ENCODE results near the gene SCAPER. TPM values are rescaled to one million over a fixed set of nuclear protein-coding genes. Genes with fewer than 3 reads are reported as not detected.

The SCAPER gene
- total and polyA plus RNA-seq, 2 donors = 15.7 to 15.9 TPM

DNA sequence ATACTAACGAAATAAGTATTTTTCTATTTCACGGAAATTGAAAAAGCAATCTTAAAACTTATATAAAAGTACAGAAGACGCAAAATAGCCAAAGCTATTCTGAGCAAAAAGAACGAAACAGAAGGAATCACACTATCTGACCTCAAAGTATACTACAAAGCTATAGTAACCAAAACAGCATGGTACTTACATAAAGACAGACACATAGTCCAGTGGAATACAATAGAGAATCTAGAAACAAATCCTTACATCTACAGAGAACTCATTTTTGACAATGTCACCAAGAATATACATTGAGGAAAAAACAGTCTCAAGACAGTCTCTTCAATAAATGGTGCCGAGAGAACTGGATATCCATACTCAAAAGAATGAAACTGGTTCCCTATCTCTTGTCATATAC lies 322.6 kb downstream of the SCAPER start:
- no peaks in the 10 kb centered on the region for H3K36me3 ChIP-seq (ENCODE audit: control insufficient read depth in 2 of 2, insufficient read depth in 2 of 2, low read length in 1 of 2)
- no peaks in the 10 kb centered on the region for H3K4me1 ChIP-seq (ENCODE audit: control insufficient read depth in 2 of 2, insufficient read depth in 2 of 2, low read length in 2 of 2)
- no peak overlapping the region for H3K27ac ChIP-seq (ENCODE audit: low read depth in 1 of 2, low read length in 1 of 2)
- DNase-seq (ENCODE audit: low read depth in 6 of 9, low spot score in 9 of 9) = no peak
- H3K9me3 ChIP-seq (ENCODE audit: control insufficient read depth in 2 of 2, insufficient read depth in 1 of 2, low read length in 1 of 2) = peaks cover 0 to 6% of the 10 kb centered on the region in 2 donors
- WGBS = 86% methylated on average over 5 of the region's 5 CpGs
- no peaks in the 10 kb centered on the region for H3K27me3 ChIP-seq (ENCODE audit: control insufficient read depth in 2 of 2, insufficient read depth in 1 of 2, low read length in 1 of 2)
- no peak overlapping the region for H3K4me3 ChIP-seq (ENCODE audit: low read length in 2 of 2)

DNA sequence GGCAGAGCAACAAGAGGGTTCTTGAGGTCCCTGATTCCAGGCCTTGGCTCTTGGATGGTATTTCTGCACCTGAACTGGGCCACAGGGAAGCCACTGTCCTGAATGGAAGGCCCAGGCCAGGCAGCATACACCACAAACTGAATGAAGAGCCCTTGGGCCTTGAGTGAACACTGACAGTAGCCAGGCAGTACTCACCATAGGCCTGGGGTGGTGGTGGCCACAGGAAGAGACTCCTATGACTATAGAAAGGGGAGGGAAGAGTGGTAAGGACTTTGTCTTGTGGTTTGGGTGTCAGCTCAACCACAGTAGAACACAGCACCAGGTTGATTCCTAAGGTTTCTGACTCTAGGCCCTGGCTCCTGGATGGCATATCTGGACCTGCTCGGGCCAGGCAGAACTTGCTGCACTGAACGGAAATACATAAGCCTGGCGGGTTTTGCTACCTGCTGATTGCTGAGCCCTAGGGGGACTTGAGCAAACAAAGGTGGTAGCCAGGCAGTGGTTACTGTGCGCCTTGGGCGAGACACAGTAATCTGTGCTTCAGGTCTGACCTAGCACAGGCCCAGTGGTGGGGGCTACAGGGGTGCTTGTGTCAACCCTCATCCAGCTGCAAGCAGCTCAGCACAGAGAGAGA lies 327.1 kb downstream of the SCAPER start:
- no peak overlapping the region for H3K4me3 ChIP-seq (ENCODE audit: low read length in 2 of 2)
- whole genome bisulfite sequencing = over 99% methylated on average over 5 of the region's 5 CpGs
- peaks cover 0 to 4% of the 10 kb centered on the region in 2 donors for H3K9me3 ChIP-seq (ENCODE audit: control insufficient read depth in 2 of 2, insufficient read depth in 1 of 2, low read length in 1 of 2)
- H3K27me3 ChIP-seq (ENCODE audit: control insufficient read depth in 2 of 2, insufficient read depth in 1 of 2, low read length in 1 of 2) = no peaks in the 10 kb centered on the region
- no peaks in the 10 kb centered on the region for H3K4me1 ChIP-seq (ENCODE audit: control insufficient read depth in 2 of 2, insufficient read depth in 2 of 2, low read length in 2 of 2)
- H3K36me3 ChIP-seq (ENCODE audit: control insufficient read depth in 2 of 2, insufficient read depth in 2 of 2, low read length in 1 of 2) = no peaks in the 10 kb centered on the region
- DNase-seq (ENCODE audit: low read depth in 6 of 9, low spot score in 9 of 9) = no peak
- no peak overlapping the region for H3K27ac ChIP-seq (ENCODE audit: low read depth in 1 of 2, low read length in 1 of 2)

DNA sequence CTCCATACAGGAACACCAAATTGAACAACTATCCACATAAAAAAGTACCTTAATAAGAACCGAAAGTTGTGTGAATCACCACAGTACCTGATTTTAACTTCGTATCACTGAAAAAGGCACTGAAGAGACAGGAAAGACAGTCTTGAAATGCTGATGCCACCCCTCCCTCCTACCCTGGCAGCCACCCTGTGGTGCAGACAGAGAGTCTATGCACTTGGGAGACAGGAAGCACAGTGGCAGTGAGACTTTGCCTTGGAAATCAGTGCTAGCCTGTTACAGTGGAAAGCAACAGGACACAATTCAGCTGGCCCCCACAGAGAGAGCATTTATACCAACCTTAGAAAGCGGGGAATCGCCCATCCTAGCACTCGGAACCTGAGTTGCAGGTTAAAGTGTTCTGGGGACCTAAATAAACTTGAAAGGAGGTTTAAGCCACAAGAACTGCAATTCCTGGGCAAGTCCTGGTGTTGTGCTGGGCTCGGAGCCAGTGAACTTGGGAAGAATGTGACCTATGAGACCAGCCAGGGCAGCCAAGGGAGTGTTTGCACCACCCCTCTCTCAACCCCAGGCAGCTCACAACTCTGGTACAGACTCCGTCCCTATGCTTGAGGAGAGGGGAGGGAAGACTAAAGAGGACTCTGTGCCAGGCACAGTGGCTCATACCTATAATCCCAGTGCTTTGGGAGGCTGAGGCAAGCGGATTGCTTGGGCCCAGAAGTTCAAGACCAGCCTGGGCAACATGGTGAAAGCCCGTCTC lies 328.4 kb downstream of the SCAPER start:
- H3K27me3 ChIP-seq (ENCODE audit: control insufficient read depth in 2 of 2, insufficient read depth in 1 of 2, low read length in 1 of 2) = no peaks in the 10 kb centered on the region
- H3K27ac ChIP-seq (ENCODE audit: low read depth in 1 of 2, low read length in 1 of 2) = no peak overlapping the region
- DNase-seq (ENCODE audit: low read depth in 6 of 9, low spot score in 9 of 9) = no peak
- H3K4me3 ChIP-seq (ENCODE audit: low read length in 2 of 2) = no peak overlapping the region
- 91% methylated on average over 9 of the region's 9 CpGs for WGBS
- H3K9me3 ChIP-seq (ENCODE audit: control insufficient read depth in 2 of 2, insufficient read depth in 1 of 2, low read length in 1 of 2) = peaks cover 0 to 2% of the 10 kb centered on the region in 2 donors
- no peaks in the 10 kb centered on the region for H3K4me1 ChIP-seq (ENCODE audit: control insufficient read depth in 2 of 2, insufficient read depth in 2 of 2, low read length in 2 of 2)
- H3K36me3 ChIP-seq (ENCODE audit: control insufficient read depth in 2 of 2, insufficient read depth in 2 of 2, low read length in 1 of 2) = no peaks in the 10 kb centered on the region

DNA sequence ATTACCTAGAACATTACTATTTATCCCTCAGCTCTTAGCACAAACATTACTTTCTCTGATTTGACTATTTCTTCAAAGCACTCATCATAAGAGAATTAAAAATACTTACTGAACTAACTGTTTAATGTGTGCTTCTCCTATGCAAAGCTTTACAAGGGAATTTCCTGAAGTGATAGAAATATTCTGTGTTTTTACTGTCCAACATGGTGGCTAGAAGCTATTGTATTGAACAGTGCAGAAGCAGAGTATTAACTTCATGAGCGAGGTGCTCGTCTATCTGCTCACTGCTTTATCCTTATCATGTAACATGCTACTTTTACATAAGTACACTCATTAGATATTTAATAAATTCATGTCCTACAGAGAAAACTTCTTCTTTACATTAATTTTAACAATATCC lies 329.5 kb downstream of the SCAPER start:
- no peaks in the 10 kb centered on the region for H3K9me3 ChIP-seq (ENCODE audit: control insufficient read depth in 2 of 2, insufficient read depth in 1 of 2, low read length in 1 of 2)
- WGBS = 98% methylated on average over 2 of the region's 2 CpGs
- no peaks in the 10 kb centered on the region for H3K36me3 ChIP-seq (ENCODE audit: control insufficient read depth in 2 of 2, insufficient read depth in 2 of 2, low read length in 1 of 2)
- H3K27me3 ChIP-seq (ENCODE audit: control insufficient read depth in 2 of 2, insufficient read depth in 1 of 2, low read length in 1 of 2) = no peaks in the 10 kb centered on the region
- H3K27ac ChIP-seq (ENCODE audit: low read depth in 1 of 2, low read length in 1 of 2) = no peak overlapping the region
- no peak overlapping the region for H3K4me3 ChIP-seq (ENCODE audit: low read length in 2 of 2)
- H3K4me1 ChIP-seq (ENCODE audit: control insufficient read depth in 2 of 2, insufficient read depth in 2 of 2, low read length in 2 of 2) = no peaks in the 10 kb centered on the region
- DNase-seq (ENCODE audit: low read depth in 6 of 9, low spot score in 9 of 9) = no peak

DNA sequence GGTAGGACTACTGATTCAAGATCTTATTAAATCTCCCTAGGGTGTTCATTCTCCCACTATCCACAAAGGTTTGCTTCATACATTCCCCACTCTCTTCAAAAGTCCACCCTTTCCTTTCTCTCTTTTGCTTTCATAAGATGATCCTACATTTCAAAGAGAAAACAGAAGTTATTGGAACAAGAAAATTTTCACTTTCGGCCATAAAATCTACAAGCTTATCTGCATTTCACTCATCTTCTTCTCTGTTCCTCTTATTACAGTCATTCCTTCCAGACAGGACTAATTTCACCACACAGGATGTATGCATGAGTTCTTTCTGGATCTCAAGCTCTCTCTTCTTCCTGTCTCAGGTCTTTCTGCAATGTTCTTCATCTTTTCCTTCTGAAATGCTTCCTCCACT lies 329.9 kb downstream of the SCAPER start:
- H3K9me3 ChIP-seq (ENCODE audit: control insufficient read depth in 2 of 2, insufficient read depth in 1 of 2, low read length in 1 of 2) = no peaks in the 10 kb centered on the region
- H3K4me1 ChIP-seq (ENCODE audit: control insufficient read depth in 2 of 2, insufficient read depth in 2 of 2, low read length in 2 of 2) = no peaks in the 10 kb centered on the region
- no peak for DNase-seq (ENCODE audit: low read depth in 6 of 9, low spot score in 9 of 9)
- no peaks in the 10 kb centered on the region for H3K27me3 ChIP-seq (ENCODE audit: control insufficient read depth in 2 of 2, insufficient read depth in 1 of 2, low read length in 1 of 2)
- no peak overlapping the region for H3K4me3 ChIP-seq (ENCODE audit: low read length in 2 of 2)
- no peak overlapping the region for H3K27ac ChIP-seq (ENCODE audit: low read depth in 1 of 2, low read length in 1 of 2)
- WGBS = 90% methylated on average over 1 of the region's 1 CpG
- H3K36me3 ChIP-seq (ENCODE audit: control insufficient read depth in 2 of 2, insufficient read depth in 2 of 2, low read length in 1 of 2) = no peaks in the 10 kb centered on the region

DNA sequence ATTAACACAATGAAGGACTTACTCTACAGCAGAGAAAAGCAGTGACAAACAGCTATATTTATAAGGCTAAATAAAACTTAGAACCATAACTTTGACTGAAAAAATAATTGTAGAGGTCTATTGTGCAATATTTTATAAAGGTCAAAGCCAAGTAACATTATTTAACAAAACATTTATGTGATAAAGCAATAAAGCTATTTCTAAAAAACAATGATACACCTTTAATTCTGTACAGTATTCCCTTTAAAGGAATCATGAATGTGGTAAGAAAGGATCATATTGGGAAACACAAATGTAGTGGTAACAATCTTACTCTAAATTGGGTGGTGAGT lies 332.2 kb downstream of the SCAPER start:
- no peaks in the 10 kb centered on the region for H3K27me3 ChIP-seq (ENCODE audit: control insufficient read depth in 2 of 2, insufficient read depth in 1 of 2, low read length in 1 of 2)

DNA sequence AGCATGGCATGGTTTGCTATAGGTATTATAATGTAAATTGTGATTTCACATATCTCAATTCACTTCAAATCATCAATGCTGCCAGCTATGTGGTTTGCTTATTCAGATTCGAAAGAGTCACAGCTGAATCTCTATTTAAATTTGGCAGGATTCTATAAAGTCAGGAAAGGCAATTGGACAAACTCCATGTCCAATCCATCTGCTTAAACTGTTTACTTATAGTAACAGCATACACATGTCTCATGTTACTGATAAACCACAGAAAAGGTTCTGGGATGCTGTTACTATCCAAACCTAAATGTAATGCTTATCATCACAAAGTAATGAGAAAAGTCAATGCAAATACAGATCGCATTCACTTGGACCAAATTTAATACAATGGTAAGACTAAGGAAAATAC lies 338.9 kb downstream of the SCAPER start:
- H3K27ac ChIP-seq (ENCODE audit: low read depth in 1 of 2, low read length in 1 of 2) = no peak overlapping the region
- no peaks in the 10 kb centered on the region for H3K36me3 ChIP-seq (ENCODE audit: control insufficient read depth in 2 of 2, insufficient read depth in 2 of 2, low read length in 1 of 2)
- H3K9me3 ChIP-seq (ENCODE audit: control insufficient read depth in 2 of 2, insufficient read depth in 1 of 2, low read length in 1 of 2) = no peaks in the 10 kb centered on the region
- no peaks in the 10 kb centered on the region for H3K27me3 ChIP-seq (ENCODE audit: control insufficient read depth in 2 of 2, insufficient read depth in 1 of 2, low read length in 1 of 2)
- DNase-seq (ENCODE audit: low read depth in 6 of 9, low spot score in 9 of 9) = no peak
- 95% methylated on average over 2 of the region's 2 CpGs for WGBS
- no peaks in the 10 kb centered on the region for H3K4me1 ChIP-seq (ENCODE audit: control insufficient read depth in 2 of 2, insufficient read depth in 2 of 2, low read length in 2 of 2)
- no peak overlapping the region for H3K4me3 ChIP-seq (ENCODE audit: low read length in 2 of 2)

More for the DNA sequence above, 332.2 kb downstream of the SCAPER start:
- H3K4me3 ChIP-seq (ENCODE audit: low read length in 2 of 2) = no peak overlapping the region
- no peaks in the 10 kb centered on the region for H3K9me3 ChIP-seq (ENCODE audit: control insufficient read depth in 2 of 2, insufficient read depth in 1 of 2, low read length in 1 of 2)
- no peak for DNase-seq (ENCODE audit: low read depth in 6 of 9, low spot score in 9 of 9)
- no peaks in the 10 kb centered on the region for H3K36me3 ChIP-seq (ENCODE audit: control insufficient read depth in 2 of 2, insufficient read depth in 2 of 2, low read length in 1 of 2)
- no peak overlapping the region for H3K27ac ChIP-seq (ENCODE audit: low read depth in 1 of 2, low read length in 1 of 2)
- no peaks in the 10 kb centered on the region for H3K4me1 ChIP-seq (ENCODE audit: control insufficient read depth in 2 of 2, insufficient read depth in 2 of 2, low read length in 2 of 2)

DNA sequence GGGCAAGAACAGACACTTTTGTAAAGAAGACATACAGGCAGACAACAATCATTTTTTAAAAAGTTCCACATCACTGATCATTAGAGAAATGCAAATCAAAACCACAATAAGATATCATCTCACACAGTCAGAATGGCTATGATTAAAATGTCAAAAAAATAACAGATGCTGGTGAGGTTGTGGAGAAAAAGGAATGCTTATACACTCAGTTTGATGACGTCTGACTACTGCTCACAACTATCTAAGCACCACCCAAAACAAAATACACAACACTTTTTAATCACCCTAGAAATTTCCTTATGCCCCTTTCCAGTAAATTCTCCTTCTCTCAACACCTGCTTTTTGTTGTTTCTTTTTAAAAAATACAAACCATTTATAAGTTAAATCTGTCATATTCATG lies 339.8 kb downstream of the SCAPER start:
- DNase-seq (ENCODE audit: low read depth in 6 of 9, low spot score in 9 of 9) = no peak
- Histone ChIP-seq H3K36me3 (ENCODE audit: control insufficient read depth in 2 of 2, insufficient read depth in 2 of 2, low read length in 1 of 2) (no peaks in the 10 kb centered on the region), H3K4me1 (ENCODE audit: control insufficient read depth in 2 of 2, insufficient read depth in 2 of 2, low read length in 2 of 2) (no peaks in the 10 kb centered on the region), H3K9me3 (ENCODE audit: control insufficient read depth in 2 of 2, insufficient read depth in 1 of 2, low read length in 1 of 2) (no peaks in the 10 kb centered on the region), H3K27ac (ENCODE audit: low read depth in 1 of 2, low read length in 1 of 2) (no peak overlapping the region), H3K4me3 (ENCODE audit: low read length in 2 of 2) (no peak overlapping the region), H3K27me3 (ENCODE audit: control insufficient read depth in 2 of 2, insufficient read depth in 1 of 2, low read length in 1 of 2) (no peaks in the 10 kb centered on the region)
- 74% methylated on average over 1 of the region's 1 CpG for WGBS

DNA sequence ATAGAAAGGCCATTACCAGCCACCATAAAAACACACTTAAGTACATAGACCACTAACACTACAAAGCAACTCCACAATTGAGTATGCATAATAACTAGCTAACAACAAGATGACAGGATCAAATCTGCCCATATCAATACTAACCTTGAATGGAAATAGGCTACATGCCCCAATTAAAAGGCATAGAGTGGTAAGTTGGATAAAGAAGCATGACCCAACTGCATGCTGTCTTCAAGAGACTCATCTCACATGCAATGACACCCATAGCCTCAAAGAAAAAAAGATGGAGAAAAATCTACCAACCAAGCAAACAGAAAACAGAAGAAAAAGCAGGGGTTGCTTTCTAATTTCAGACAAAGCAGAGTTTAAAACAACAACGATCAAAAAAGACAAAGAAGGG lies 349.9 kb downstream of the SCAPER start:
- no peaks in the 10 kb centered on the region for H3K27me3 ChIP-seq (ENCODE audit: control insufficient read depth in 2 of 2, insufficient read depth in 1 of 2, low read length in 1 of 2)
- 99% methylated on average over 1 of the region's 1 CpG for WGBS
- H3K4me3 ChIP-seq (ENCODE audit: low read length in 2 of 2) = no peak overlapping the region
- H3K27ac ChIP-seq (ENCODE audit: low read depth in 1 of 2, low read length in 1 of 2) = no peak overlapping the region
- DNase-seq (ENCODE audit: low read depth in 6 of 9, low spot score in 9 of 9) = no peak
- H3K9me3 ChIP-seq (ENCODE audit: control insufficient read depth in 2 of 2, insufficient read depth in 1 of 2, low read length in 1 of 2) = no peaks in the 10 kb centered on the region
- H3K4me1 ChIP-seq (ENCODE audit: control insufficient read depth in 2 of 2, insufficient read depth in 2 of 2, low read length in 2 of 2) = peaks cover 0 to 9% of the 10 kb centered on the region in 2 donors
- no peaks in the 10 kb centered on the region for H3K36me3 ChIP-seq (ENCODE audit: control insufficient read depth in 2 of 2, insufficient read depth in 2 of 2, low read length in 1 of 2)

All from thymus (tissue), 11 donors.